ENCODE measurements around the gene PEAR1. TPM values are rescaled to one million over a fixed set of nuclear protein-coding genes. Genes with fewer than 3 reads are reported as not detected.

The PEAR1 gene
- total RNA-seq, 1 experiment from 2014 or later: 9.8 TPM

GRCh38 chr1:156957634-156958033 is 64.1 kb downstream of the PEAR1 start:
- peak overlapping the region; percentile 38; the same call in 1 of the 2 replicates for H3K4me3 ChIP-seq
- peak overlapping the region; percentile 76 for H3K4me2 ChIP-seq
- intact Hi-C loops (cut with micrococcal nuclease; ENCODE audit: unreplicated experiment): loop anchor here (2.0 to 10.0 kb wide), 3 partner anchors 31 to 117 kb away; no protein-coding TSS in a partner anchor
- no peaks in the 10 kb centered on the region for H4K20me1 ChIP-seq (ENCODE audit: insufficient read depth)
- ChIA-PET POLR2A (ENCODE audit: unreplicated experiment) (interaction anchor here (0.5 to 0.6 kb wide), 2 partner anchors 264 to 1648 kb away, joined by 3 read pairs; no protein-coding TSS in a partner anchor), CTCF (interaction anchor here (1.2 kb wide), 1 partner anchor 12 kb away, joined by 3 read pairs; no protein-coding TSS in a partner anchor)
- BruUV-seq (replicated peaks): no TSS peak
- peak overlapping the region; percentile 85 for H3K27ac ChIP-seq
- no peaks in the 10 kb centered on the region for H3K9me2 ChIP-seq (ENCODE audit: insufficient read depth)
- H3K79me2 ChIP-seq (ENCODE audit: low read depth): no peaks in the 10 kb centered on the region
- peaks cover 49% of the 10 kb centered on the region for H3K4me1 ChIP-seq (replicated peaks; ENCODE audit: insufficient read depth)
- H2AFZ ChIP-seq: no peak overlapping the region
- H3K9me3 ChIP-seq (ENCODE audit: insufficient read depth, low read depth): no peaks in the 10 kb centered on the region
- H3F3A ChIP-seq (ENCODE audit: insufficient read depth, low read depth): peaks cover 28% of the 10 kb centered on the region
- peaks cover 19% of the 10 kb centered on the region for H3K36me3 ChIP-seq (ENCODE audit: low read depth)
- TF ChIP-seq EZH2 (IDR thresholded peaks at IDR 0.05; ENCODE audit: low read depth): no peak
- no peak for TF ChIP-seq CTCF (conservative IDR thresholded peaks at IDR 0.05)
- no peaks in the 10 kb centered on the region for H3K27me3 ChIP-seq (ENCODE audit: insufficient read depth, low read depth)
- peak; percentile 28 to 85 for DNase-seq

- TF ChIP-seq EZH2 (IDR thresholded peaks at IDR 0.05; ENCODE audit: low read depth): no peak
- no peak for TF ChIP-seq CTCF (conservative IDR thresholded peaks at IDR 0.05)
- no peak overlapping the region for H2AFZ ChIP-seq
- POLR2A ChIA-PET (ENCODE audit: unreplicated experiment): interaction anchor here (0.5 kb wide), 1 partner anchor 1649 kb away, joined by 3 read pairs; no protein-coding TSS in a partner anchor
- peak overlapping the region; percentile 76 for H3K4me2 ChIP-seq
- H3F3A ChIP-seq (ENCODE audit: insufficient read depth, low read depth): peaks cover 28% of the 10 kb centered on the region
- H3K27me3 ChIP-seq (ENCODE audit: insufficient read depth, low read depth): no peaks in the 10 kb centered on the region
- H3K9me3 ChIP-seq (ENCODE audit: insufficient read depth, low read depth): no peaks in the 10 kb centered on the region
- H3K27ac ChIP-seq: peak overlapping the region; percentile 85
- peaks cover 49% of the 10 kb centered on the region for H3K4me1 ChIP-seq (replicated peaks; ENCODE audit: insufficient read depth)
- no TSS peak for BruUV-seq (replicated peaks)
- H3K79me2 ChIP-seq (ENCODE audit: low read depth): no peaks in the 10 kb centered on the region
- no peaks in the 10 kb centered on the region for H4K20me1 ChIP-seq (ENCODE audit: insufficient read depth)
- peaks cover 19% of the 10 kb centered on the region for H3K36me3 ChIP-seq (ENCODE audit: low read depth)
- H3K4me3 ChIP-seq: peak overlapping the region; percentile 38; the same call in 1 of the 2 replicates
- CTCF ChIA-PET: interaction anchor here (0.5 kb wide), 1 partner anchor 50 kb away, joined by 3 read pairs; no protein-coding TSS in a partner anchor
- H3K9me2 ChIP-seq (ENCODE audit: insufficient read depth): no peaks in the 10 kb centered on the region
- peak; percentile 75 to 92 for DNase-seq
- intact Hi-C loops (cut with micrococcal nuclease; ENCODE audit: unreplicated experiment): loop anchor here (2.0 to 10.0 kb wide), 3 partner anchors 31 to 117 kb away; no protein-coding TSS in a partner anchor
These were observed 64.8 kb downstream of the PEAR1 start for GRCh38 chr1:156958247-156958714.

- peaks cover 18% of the 10 kb centered on the region for H3K36me3 ChIP-seq (ENCODE audit: low read depth)
- H2AFZ ChIP-seq: no peak overlapping the region
- CTCF ChIA-PET: interaction anchor here (1.3 kb wide), 1 partner anchor 13 kb away, joined by 4 read pairs; no protein-coding TSS in a partner anchor
- BruUV-seq (replicated peaks): no TSS peak
- no peaks in the 10 kb centered on the region for H3K9me3 ChIP-seq (ENCODE audit: insufficient read depth, low read depth)
- peaks cover 28% of the 10 kb centered on the region for H3F3A ChIP-seq (ENCODE audit: insufficient read depth, low read depth)
- H3K27ac ChIP-seq: peak overlapping the region; percentile 85
- no peaks in the 10 kb centered on the region for H4K20me1 ChIP-seq (ENCODE audit: insufficient read depth)
- intact Hi-C loops (cut with micrococcal nuclease; ENCODE audit: unreplicated experiment): loop anchor here (2.0 to 10.0 kb wide), 3 partner anchors 33 to 115 kb away; no protein-coding TSS in a partner anchor
- peak overlapping the region; percentile 18 for H3K4me2 ChIP-seq
- TF ChIP-seq EZH2 (IDR thresholded peaks at IDR 0.05; ENCODE audit: low read depth): no peak
- TF ChIP-seq CTCF (conservative IDR thresholded peaks at IDR 0.05): no peak
- DNase-seq: peak; percentile 10 to 78
- no peaks in the 10 kb centered on the region for H3K79me2 ChIP-seq (ENCODE audit: low read depth)
- no peaks in the 10 kb centered on the region for H3K27me3 ChIP-seq (ENCODE audit: insufficient read depth, low read depth)
- no peak overlapping the region for H3K4me3 ChIP-seq
- POLR2A ChIA-PET (ENCODE audit: unreplicated experiment): interaction anchor here (0.6 to 0.8 kb wide), 2 partner anchors 61 to 186 kb away, joined by 3 to 7 read pairs; no protein-coding TSS in a partner anchor
- H3K9me2 ChIP-seq (ENCODE audit: insufficient read depth): no peaks in the 10 kb centered on the region
- H3K4me1 ChIP-seq (replicated peaks; ENCODE audit: insufficient read depth): peaks cover 49% of the 10 kb centered on the region
These were observed 65.9 kb downstream of the PEAR1 start for GRCh38 chr1:156959414-156959813.
